ENCODE results near the gene MGP.

MGP gene

DNA sequence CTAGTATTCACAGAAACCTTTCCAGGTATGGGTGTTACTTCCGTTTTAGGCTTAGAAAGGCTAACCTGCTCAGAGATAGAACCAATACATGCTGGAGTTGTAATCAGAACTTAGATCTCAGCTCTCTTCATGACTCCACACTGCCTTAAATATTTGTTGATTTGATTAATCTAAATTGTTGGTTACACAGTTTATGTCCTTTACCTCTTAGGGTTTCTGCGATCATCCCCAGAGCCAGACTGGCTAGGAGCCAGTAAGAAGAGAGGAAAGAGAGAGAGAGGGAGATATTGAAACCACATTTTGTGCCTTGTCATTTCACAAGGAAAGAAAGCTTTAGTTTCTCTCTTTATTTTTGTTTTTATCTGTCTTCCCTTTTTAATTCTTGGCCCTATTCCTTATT is 16.8 kb upstream of the MGP start:
- DNase-seq = peak; percentile 3

DNA sequence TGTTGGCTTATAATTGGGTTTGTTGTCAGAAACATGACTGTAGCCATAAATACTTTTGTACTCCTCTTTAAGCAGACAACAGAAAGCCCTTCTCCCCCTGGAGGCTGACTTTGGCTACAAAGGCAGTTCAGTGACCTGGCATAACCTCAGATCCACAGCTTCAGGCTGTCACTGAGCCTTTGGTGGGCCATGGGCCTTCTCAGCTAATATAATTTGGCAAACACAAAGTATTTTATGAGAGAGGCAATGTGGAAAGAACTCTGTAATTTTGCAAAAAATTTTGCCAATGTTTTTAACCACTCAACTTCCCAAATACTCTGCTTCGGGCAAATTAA is 15.5 kb upstream of the MGP start:
- no peak for DNase-seq

DNA sequence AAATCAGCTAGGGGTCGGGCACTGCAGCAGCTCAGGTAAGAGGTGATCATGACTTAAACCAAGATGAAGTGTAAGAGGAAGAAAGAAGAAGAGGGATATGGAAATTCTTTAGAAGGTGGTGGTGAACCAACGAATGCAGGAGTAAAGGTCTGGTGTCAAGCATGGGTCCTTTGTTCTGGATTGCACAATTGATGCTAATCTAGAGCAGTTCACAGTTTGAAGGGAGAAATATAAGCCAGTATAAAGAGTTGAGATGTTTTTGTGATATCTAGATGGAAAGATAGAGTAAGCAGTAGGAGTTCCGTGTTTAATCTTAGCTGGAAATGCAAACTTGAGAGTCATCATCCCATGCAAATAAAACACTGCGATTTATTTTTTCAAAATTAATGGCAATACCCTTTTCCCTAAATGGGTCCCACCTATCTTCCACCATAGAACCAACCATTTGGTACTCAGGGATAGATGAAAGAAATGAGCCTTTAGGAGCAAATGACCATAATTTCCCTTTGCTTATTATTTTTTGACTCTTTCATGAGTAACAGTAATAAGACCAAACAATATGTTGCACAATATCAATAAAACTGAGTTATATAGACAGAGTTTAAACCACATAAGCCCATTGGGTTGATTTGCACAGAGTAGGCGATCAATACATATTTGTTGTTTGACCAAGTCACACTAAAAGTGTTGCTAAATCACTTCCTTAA is 15.0 kb upstream of the MGP start:
- DNase-seq = no peak

DNA sequence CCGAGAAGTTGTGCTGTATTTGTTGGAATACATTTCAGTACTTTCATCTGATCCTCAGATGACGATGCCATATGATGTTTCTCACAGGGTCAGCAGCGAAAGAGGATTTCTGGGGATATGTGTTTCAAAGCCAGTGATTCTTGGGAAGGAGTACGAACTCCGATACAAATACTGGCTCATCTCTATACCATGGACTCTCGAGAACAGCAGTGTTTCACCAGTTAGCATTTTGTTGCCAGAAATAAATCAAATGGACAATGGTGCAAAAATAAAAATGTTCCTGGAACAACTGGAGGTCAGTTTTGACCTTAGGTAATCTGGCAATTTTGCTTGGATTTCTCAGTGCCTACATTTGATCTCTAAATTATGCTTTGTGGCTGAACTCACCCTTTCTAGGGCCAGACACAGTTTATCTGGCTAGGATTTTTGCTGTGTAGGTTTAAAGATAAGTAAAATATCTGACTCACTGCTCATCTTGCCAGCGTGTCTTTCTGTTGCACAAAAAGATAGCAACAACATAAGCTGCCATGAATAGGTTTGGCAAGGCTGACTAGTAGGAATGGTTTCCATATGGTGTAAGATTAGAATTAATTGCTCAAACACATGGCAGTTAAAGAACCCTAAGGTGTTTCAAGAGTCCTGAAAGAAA is 11.0 kb upstream of the MGP start:
- no peak for DNase-seq

DNA sequence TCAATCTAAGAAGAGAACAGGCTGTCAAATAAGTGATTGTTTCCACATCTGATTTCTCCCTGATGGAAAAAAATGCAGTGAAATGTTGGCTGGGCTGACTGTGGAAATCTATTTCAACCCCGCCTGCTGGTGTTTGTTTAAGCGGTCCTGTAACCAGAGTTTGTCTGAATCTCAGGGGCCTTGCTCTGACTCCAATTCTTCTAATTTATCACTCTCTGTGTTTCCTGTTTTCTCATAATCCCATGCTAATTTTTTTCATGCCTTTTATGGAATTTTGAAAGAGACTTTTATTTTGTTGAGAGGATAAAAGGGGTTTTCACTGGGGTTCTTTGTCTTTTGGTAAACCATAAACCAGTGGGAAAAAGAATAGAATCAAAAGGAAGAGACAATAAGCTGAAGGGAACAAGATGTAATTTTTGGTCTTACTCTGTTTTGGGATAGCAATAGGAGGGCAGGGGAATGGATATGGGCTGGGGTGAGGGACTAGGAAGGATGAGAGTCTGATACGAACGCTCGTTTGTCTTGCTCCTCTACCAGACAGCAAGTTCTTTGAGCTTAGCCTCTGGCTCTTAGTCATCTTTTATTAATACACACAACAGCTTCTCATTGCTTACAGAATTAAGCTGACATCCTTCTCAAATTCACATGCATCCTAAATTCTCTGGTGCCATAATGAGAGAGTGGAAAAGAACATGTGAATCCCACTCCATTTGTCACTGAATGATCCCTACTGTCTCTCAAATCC is 8.0 kb upstream of the MGP start:
- no peak for DNase-seq

DNA sequence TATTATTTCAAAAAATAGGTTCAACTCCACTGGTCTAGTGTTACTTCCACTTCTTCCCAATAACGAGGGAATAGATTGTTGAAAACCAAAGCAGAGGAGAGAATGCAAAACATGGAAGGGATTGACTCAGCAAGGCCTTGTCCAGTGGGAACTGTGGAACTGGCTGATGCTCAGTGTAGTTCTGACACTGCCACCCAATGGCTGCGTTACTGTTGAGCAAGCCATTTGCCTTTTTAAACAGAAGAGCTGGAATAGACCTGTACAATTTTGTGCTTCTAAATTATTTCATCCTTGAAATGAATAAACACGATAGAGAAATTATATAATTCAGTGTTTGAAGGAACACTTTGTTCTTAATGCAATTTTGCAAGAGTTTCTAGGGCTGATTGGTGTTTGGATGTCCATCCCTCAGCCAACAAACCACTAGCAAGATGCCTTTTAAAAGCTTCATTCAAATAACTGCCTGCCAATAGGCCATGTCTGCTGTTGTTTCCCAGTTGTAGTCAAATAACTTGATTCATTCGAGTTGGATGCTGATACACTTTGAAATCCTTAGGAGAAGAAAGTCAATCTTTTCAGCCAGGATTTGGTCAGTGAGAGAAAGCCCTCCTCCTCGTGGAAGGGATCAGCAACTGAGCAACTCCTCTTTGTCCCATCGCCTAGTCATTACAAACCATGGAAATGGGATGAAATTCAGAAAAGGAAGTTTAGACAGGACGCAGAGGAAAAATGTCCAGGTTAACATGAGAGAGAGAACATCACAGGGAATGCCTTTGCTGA is 7.3 kb upstream of the MGP start:
- DNase-seq = no peak

DNA sequence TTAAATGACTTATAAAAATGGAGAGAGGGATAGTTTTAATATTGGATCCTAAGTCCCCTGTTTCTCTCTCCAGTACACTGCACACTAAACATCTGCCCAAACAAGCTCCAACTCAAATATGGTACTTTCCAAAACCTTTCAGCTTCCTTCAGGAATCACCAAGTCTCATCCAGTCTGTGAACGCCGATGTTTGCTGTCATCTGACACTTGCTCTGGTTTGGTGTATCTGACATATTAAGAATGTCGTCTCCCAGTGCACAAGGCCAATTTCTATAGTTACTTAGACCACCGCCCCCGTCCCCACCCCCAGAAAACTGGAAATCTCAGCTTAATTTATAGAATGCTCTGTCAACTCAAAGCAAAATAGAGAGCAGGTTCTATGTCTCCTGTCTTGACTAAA is 5.0 kb upstream of the MGP start:
- DNase-seq = no peak

DNA sequence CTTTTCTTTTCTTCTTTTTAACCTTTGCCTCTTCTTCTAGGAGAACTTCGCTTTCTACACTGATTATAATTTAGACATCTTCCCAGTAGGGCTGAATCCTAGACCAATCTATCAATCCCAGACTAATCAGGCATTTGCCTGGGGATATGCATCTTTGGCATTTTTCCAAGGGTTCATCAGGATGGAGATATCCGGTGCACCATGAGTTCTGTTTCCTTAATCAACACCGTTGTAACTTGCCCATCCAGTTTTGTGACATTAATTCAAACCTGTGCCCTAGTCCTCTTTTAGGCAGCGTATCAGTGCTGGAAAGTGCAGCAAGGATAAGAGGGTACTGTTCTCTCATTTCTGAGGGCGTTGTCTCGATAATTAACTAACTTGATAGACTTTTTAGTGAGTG is 617 bp upstream of the MGP start:
- peak; percentile 84 for DNase-seq

DNA sequence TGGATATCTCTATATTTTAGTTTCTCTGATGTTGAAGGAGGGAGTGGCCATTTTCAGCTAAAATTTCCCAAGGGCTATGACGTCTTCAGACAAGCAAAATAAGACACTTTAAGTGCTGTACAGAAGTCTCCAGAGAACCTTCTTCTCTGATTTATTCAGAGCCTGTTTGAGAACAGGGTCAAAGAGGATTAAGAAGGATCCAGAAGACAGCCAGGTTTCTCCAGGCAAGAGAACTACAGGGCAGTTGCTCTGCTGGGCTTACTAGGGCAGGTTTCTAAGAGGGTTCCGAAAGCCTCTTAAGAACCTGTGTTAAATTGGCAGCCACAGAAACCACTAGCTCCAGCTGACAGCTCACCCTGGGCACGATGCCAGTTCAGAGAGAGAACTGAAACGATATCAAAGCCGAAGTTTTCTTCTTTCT is 1.2 kb downstream of the MGP start:
- peak; percentile 90 for DNase-seq

DNA sequence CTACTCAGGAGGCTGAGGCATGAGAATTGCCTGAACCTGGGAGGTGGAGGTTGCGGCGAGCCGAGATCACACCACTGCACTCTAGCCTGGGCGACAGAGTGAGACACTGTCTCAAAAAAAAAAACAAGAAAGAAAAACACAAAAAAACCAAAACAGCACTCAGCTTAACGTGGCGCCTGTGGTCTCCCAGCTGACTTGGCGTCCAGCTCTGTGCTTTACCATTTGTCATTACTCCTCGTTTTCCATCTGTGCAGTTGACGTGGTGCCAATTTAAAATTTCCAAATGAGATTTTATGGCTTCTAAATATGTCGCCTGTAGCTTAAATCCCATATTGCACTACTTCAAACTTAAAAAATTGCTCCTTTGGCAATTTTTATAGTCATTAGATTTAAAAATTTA is 2.0 kb downstream of the MGP start:
- peak; percentile 61 for DNase-seq

DNA sequence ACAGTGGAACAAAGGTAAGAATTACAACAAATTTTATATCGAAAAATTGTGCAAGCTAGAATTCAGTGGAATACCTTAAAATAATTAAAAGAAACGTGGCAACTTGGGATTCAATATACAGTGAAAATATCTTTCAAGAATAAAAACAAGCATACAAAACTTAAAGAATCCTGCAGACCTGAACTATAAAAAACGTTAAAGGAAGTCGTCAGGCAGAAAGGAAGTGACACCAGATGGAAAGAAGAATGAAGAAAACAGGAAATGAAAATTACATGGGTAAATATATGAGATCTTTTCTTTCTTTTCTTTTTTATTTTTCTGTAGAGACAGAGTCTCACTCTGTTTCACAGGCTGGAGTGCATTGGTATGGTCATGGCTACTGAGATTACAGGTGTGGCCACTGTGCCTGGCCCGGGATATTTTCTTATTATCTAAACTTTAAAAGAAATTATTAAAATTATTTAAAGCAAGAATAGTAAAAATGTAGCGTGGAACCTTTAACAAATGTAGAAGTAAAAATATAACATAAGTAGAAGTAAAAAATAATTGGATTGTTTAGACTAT is 4.7 kb downstream of the MGP start:
- no peak for DNase-seq

DNA sequence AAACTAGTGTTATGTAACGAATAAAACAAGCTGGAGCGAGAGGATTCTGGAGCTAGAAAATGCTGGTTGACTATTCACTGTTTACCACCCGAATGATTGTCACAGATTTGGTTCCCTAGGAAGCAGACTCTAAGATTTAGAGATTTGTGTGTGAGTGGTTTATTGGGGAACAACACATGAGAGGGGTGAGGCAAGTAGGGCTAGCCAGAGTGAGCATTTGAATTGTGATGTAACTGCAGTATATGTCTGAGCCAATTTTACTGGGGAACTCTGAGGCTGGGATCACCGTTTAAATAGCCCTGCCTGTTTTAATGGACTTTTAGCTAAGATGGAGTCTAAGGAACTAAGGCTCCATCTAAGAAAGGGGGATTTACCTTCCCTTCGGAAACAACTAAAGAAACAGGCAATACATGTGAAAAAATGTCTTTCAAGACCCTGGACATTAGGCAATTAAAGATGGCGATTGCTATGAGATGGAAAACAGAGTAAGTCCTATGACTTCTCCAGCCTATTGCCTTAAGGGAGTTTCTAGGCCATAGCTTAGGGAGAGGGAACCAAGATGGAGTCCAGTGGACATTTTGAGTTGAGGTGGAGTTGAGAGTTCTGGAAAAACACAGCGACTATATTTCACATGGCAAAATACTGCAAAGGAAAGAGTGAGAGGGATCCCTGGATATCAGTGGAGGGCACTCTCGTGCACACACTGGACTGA is 6.3 kb downstream of the MGP start:
- DNase-seq = no peak

DNA sequence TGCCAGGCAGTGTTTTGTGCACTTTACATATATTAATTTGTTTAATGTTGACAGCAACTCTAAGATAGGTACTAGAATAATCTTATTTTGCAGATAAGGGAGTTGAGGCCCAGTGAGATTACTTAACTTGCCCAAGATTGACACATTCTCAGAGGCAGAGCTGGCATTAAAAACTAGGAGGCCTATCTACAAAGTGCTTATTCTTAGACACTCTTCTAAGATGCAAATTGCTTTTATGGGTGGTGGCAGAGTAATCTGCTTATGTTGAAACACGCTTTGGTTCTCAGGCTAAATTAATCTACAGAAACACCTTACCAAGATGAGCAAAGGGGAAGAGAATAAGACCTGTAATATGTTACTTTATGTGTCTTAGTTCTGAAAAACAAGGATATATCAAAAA is 7.2 kb downstream of the MGP start:
- DNase-seq = no peak

DNA sequence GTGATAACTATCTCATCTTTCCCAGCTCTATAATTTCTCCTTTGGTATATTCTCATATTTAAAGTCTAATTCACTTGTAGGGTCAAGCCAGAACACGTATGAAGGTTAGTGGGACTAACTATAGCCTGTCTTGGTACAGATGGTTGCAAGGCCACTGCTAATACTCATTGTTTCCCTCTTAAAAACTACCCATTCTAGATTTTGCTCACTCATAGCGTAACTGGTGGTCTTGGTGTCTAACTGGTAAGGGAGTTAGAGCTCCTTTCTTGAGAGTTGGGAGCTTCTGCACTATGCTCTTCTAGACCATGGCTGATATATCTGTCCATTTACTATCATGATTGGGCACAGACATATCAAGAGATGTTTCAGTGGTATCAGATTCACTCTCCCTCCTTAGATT is 8.8 kb downstream of the MGP start:
- no peak for DNase-seq

DNA sequence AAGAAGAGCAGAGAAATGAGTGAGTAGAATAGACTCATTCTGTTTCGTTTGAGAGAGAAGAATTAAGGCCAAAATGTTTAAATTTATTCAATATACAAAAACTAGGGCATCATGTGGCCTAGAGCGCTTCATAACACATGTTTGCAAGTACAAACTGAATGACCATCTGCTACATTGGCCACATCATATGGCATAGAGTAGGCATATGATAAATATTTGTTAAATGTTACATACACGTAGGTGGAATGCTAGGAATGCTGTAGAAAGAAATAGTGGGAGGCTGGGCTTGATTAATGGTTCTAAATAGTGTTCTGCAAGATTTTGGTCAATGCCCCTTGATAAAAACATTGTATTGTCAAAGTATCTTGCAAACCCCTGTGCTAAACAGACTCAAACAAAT is 10.8 kb downstream of the MGP start:
- DNase-seq = no peak

DNA sequence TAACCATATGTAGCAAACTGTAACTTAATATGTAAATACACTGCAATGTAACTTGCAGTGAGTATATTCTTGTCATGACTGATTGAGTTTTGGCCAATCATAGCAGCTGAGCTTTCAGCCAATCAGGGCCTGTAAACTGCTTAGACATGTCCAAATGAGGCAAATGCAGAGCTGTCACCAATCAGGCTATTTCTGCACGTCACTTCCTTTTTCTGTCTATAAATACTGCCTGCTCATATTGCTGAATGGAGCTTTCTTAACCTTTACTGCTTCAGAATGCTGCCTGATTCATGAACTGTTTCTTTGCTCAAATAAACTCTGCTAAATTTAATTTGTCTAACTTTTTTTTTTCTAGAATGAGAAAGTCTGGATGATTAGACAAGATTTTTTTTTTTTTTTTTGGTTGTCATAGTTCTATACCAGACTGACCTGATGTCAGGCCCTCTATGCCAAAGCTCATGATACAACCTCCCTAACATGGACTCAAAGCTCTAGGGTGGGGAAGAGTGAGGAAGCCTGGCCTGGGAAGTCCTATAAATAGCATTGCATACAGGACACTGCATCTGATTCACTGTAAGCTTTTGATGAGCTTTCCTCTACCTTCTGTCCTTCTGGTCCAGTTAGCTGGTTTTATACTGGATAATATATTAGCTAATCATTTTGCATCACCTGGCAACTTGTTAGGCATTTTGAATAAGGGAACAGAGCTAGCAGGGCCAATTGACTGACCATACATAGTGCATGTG is 12.0 kb downstream of the MGP start:
- no peak for DNase-seq

DNA sequence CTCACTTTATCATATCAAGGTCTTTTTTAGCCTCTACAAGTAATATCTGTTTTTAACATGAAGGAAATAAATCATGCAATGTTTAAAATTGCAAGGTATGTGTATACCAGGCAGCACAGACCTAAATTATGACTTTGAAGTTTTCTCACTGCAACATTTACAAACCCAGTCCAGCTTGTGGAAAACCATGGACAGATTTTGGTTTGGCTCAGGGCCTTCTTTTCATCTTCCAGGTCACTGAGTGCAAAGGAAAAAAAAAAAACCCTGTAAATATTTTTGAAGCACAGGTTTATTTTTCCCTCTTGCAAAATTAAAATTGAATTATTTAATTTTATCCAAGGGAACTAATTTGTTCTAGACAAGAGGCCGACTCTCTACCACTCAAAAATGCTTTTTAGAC is 13.8 kb downstream of the MGP start:
- no peak for DNase-seq

DNA sequence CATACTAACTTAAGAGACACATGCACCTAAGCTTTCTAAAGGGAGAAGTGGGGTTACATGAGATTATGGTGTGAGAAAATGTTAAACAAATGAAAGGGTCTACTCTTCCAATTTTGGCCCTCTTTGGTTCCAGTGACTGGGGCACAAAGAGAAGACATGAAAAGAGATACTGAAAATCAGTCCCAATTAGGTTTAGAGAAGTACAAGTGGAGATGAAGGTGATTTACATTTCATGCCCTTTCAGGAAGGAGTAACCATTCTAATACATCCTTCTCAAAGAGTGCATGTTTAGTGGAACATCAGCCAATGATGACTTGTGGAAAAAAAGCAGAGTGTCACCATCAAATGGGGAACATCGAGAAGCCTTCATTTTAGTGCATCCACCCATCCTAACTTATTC is 14.4 kb downstream of the MGP start:
- DNase-seq = no peak

DNA sequence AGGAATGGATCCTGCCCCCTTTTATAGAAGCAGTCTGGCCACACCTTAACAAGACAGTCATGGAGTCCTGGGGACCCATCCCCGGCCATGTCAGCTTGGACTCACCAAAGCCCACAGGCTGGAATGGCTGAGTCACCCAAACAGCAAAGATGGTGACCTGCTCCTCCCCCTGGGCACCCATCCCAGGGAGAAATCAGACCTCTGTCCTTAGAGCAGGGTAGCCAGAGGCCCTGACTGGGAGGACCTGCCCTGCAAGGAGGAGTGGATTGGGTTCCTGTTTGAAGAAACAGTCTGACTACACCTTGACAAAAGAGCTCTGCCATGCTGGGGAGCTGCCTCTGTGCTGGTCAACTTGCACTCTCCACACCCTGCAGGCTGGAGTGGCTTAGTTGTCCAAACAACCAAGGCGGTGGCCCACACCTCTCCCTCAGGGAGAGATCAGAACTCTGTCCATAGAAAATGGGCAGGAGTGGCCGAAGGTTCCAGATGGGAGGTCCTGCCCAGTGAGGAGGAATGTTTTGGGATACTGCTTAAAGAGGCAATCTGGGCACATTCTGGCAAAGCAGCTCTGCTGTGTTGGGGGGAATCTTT is 16.6 kb downstream of the MGP start:
- DNase-seq = no peak

DNA sequence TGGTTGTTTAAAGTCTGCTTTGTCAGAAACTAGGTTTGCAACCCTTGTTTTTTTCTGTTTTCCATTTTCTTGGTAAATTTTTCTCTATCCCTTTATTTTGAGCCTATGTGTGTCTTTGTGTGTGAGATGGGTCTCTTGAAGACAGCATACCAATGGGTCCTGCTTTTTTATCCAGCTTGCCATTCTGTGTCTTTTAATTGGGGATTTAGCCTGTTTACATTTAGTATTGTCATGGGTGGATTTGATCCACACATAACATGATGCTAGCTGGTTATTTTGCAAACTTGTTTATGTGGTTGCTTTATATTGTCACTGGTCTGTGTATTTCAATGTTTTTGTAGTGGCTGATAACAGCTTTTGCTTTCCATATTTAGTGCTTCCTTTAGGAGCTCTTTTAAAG is 25.2 kb downstream of the MGP start:
- DNase-seq = no peak

DNA sequence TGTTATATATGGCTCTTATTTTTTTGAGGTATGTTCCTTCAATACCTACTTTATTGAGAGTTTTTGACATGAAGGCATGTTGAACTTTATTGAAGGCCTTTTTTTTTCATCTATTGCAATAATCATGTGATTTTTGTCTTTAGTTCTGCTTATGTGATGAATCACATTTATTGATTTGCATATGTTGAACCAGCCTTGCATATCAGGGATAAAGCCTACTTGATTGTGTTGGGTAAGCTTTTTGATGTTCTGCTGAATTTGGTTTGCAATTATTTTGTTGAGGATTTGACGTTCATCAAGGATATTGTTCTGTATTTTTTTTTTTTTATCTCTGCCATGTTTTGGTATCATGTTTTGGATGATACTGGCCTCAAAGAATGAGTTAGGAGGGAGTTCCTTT is 27.1 kb downstream of the MGP start:
- no peak for DNase-seq
